ENCODE measurements around the gene ZNF525.
"Not testable (repeated sequence)": the region's sequence is repeated elsewhere in the genome, so short reads cannot be mapped to it uniquely, and the experiment has no call there.

ZNF525 gene

GRCh38 chr19:53394974-53395839, 29.7 kb downstream of the ZNF525 start, which contains the start of gene ZNF765:
Gene ZNF765, plus strand, starts transcription at chr19:53395149. Its CDS starts 2,867 bp downstream, at chr19:53398016.
- FAIRE-seq: peak; percentile 79
- DNase-seq (ENCODE audit: extremely low spot score, insufficient read length, low read depth): peak; percentile 86

- DNase-seq (ENCODE audit: extremely low spot score, insufficient read length, low read depth); FAIRE-seq: not testable (repeated sequence)
Observed at GRCh38 chr19:53395840-53396524, 30.5 kb downstream of the ZNF525 start.

GRCh38 chr19:53396525-53396868, 31.0 kb downstream of the ZNF525 start:
- DNase-seq (ENCODE audit: extremely low spot score, insufficient read length, low read depth) (no peak), FAIRE-seq (no peak)

- not testable (repeated sequence) for DNase-seq (ENCODE audit: extremely low spot score, insufficient read length, low read depth); FAIRE-seq
Observed at GRCh38 chr19:53397918-53398317, 32.4 kb downstream of the ZNF525 start.

- DNase-seq (ENCODE audit: extremely low spot score, insufficient read length, low read depth): no peak
- no peak for FAIRE-seq
Observed at GRCh38 chr19:53409505-53410204, 44.1 kb downstream of the ZNF525 start.

GRCh38 chr19:53420520-53421315, 55.2 kb downstream of the ZNF525 start:
- FAIRE-seq: not testable (repeated sequence)

GRCh38 chr19:53422551-53422950, 57.0 kb downstream of the ZNF525 start:
- FAIRE-seq (no peak), DNase-seq (ENCODE audit: extremely low spot score, insufficient read length, low read depth) (no peak)

More at GRCh38 chr19:53420520-53421315, 55.2 kb downstream of the ZNF525 start:
- not testable (repeated sequence) for DNase-seq (ENCODE audit: extremely low spot score, insufficient read length, low read depth)

- FAIRE-seq: not testable (repeated sequence)
Observed at GRCh38 chr19:53423074-53423473, 57.6 kb downstream of the ZNF525 start.

GRCh38 chr19:53423680-53424079, 58.2 kb downstream of the ZNF525 start:
- FAIRE-seq; DNase-seq (ENCODE audit: extremely low spot score, insufficient read length, low read depth): not testable (repeated sequence)

More at GRCh38 chr19:53423074-53423473, 57.6 kb downstream of the ZNF525 start:
- not testable (repeated sequence) for DNase-seq (ENCODE audit: extremely low spot score, insufficient read length, low read depth)

- FAIRE-seq (peak; percentile 24), DNase-seq (ENCODE audit: extremely low spot score, insufficient read length, low read depth) (no peak)
Observed at GRCh38 chr19:53424968-53425597, 59.6 kb downstream of the ZNF525 start.

- FAIRE-seq (peak; percentile 91), DNase-seq (ENCODE audit: extremely low spot score, insufficient read length, low read depth) (peak; percentile 78)
Observed at GRCh38 chr19:53431399-53432087, 66.0 kb downstream of the ZNF525 start, which contains the start of gene ZNF761. Gene ZNF761, plus strand, starts transcription at chr19:53431984. Its CDS starts 15,285 bp downstream, at chr19:53447269.

- FAIRE-seq: no peak
- DNase-seq (ENCODE audit: extremely low spot score, insufficient read length, low read depth): no peak
Observed at GRCh38 chr19:53432088-53432661, 66.7 kb downstream of the ZNF525 start.

Data from GM18507 (cell line).